ENCODE data around the gene RNF31. TPM values are rescaled to one million over a fixed set of nuclear protein-coding genes. Genes with fewer than 3 reads are reported as not detected.

RNF31 gene
- total and polyA plus RNA-seq, 2 of the 13 experiments (the other 11 are each of a cell fraction or from before 2014, with no cell fraction given): 48.2 to 86.8 TPM

- TF ChIP-seq GTF2F1 (IDR thresholded peaks at IDR 0.05; ENCODE audit: low read length): no peak
- peak; percentile 98 for TF ChIP-seq ZNF253 (CRISPR knock-in tag; IDR thresholded peaks at IDR 0.05; ENCODE audit: borderline replicate concordance)
- TF ChIP-seq ZNF543 (CRISPR knock-in tag; IDR thresholded peaks at IDR 0.05): peak; percentile 98
- TF ChIP-seq ZNF12 (CRISPR knock-in tag; IDR thresholded peaks at IDR 0.05): peak; percentile 77; the same call in 1 of the 2 replicates
- peak; percentile 88; the same call in 1 of the 2 replicates for TF ChIP-seq MIER3 (CRISPR knock-in tag; IDR thresholded peaks at IDR 0.05; ENCODE audit: borderline replicate concordance)
- TF ChIP-seq MED13 (CRISPR knock-in tag; IDR thresholded peaks at IDR 0.05): peak; percentile 95
- TF ChIP-seq TSC22D2 (CRISPR knock-in tag; IDR thresholded peaks at IDR 0.05; ENCODE audit: borderline replicate concordance): no peak; the same call in 1 of the 2 replicates
- TF ChIP-seq CTCF (CRISPR knock-in tag; IDR thresholded peaks at IDR 0.05): peak; percentile 53
- TF ChIP-seq ZNF781 (CRISPR knock-in tag; IDR thresholded peaks at IDR 0.05; ENCODE audit: borderline replicate concordance, not compliant biosample characterization): peak; percentile 29
- no peak for TF ChIP-seq PRMT3 (CRISPR knock-in tag; IDR thresholded peaks at IDR 0.05; ENCODE audit: borderline replicate concordance, low read depth)
- TF ChIP-seq ZNF674 (CRISPR knock-in tag; IDR thresholded peaks at IDR 0.05; ENCODE audit: low read depth): peak; percentile 11; the same call in 1 of the 2 replicates
- TF ChIP-seq ZNF572 (CRISPR knock-in tag; IDR thresholded peaks at IDR 0.05): no peak
- TF ChIP-seq MTA3 (CRISPR knock-in tag; IDR thresholded peaks at IDR 0.05): no peak
- TF ChIP-seq ZNF205 (CRISPR knock-in tag; IDR thresholded peaks at IDR 0.05): peak; percentile 1; the same call in 1 of the 2 replicates
- TF ChIP-seq, protein P1, sequence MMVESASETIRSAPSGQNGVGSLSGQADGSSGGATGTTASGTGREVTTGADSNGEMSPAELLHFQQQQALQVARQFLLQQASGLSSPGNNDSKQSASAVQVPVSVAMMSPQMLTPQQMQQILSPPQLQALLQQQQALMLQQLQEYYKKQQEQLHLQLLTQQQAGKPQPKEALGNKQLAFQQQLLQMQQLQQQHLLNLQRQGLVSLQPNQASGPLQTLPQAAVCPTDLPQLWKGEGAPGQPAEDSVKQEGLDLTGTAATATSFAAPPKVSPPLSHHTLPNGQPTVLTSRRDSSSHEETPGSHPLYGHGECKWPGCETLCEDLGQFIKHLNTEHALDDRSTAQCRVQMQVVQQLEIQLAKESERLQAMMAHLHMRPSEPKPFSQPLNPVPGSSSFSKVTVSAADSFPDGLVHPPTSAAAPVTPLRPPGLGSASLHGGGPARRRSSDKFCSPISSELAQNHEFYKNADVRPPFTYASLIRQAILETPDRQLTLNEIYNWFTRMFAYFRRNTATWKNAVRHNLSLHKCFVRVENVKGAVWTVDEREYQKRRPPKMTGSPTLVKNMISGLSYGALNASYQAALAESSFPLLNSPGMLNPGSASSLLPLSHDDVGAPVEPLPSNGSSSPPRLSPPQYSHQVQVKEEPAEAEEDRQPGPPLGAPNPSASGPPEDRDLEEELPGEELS (CRISPR knock-in tag; IDR thresholded peaks at IDR 0.05): peak; percentile 49
- TF ChIP-seq, protein P2, sequence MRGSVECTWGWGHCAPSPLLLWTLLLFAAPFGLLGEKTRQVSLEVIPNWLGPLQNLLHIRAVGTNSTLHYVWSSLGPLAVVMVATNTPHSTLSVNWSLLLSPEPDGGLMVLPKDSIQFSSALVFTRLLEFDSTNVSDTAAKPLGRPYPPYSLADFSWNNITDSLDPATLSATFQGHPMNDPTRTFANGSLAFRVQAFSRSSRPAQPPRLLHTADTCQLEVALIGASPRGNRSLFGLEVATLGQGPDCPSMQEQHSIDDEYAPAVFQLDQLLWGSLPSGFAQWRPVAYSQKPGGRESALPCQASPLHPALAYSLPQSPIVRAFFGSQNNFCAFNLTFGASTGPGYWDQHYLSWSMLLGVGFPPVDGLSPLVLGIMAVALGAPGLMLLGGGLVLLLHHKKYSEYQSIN (CRISPR knock-in tag; IDR thresholded peaks at IDR 0.05; ENCODE audit: borderline replicate concordance): no peak
- no peak for TF ChIP-seq ZBTB46 (CRISPR knock-in tag; IDR thresholded peaks at IDR 0.05; ENCODE audit: borderline replicate concordance)
- peak; percentile 35; the same call in 1 of the 2 replicates for TF ChIP-seq RARA (CRISPR knock-in tag; IDR thresholded peaks at IDR 0.05)
- TF ChIP-seq, protein P3, sequence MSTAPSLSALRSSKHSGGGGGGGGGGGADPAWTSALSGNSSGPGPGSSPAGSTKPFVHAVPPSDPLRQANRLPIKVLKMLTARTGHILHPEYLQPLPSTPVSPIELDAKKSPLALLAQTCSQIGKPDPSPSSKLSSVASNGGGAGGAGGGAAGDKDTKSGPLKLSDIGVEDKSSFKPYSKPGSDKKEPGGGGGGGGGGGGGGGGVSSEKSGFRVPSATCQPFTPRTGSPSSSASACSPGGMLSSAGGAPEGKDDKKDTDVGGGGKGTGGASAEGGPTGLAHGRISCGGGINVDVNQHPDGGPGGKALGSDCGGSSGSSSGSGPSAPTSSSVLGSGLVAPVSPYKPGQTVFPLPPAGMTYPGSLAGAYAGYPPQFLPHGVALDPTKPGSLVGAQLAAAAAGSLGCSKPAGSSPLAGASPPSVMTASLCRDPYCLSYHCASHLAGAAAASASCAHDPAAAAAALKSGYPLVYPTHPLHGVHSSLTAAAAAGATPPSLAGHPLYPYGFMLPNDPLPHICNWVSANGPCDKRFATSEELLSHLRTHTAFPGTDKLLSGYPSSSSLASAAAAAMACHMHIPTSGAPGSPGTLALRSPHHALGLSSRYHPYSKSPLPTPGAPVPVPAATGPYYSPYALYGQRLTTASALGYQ (CRISPR knock-in tag; IDR thresholded peaks at IDR 0.05): peak; percentile 72; the same call in 1 of the 2 replicates
Measured at GRCh38 chr14:24141097-24141880, 6.0 kb upstream of the RNF31 start, which contains the start of gene EMC9 (continued).

All from HepG2 (cell line).